Peyer's patch (tissue), 4 donors: ENCODE measurements around the gene CZIB.

Experiments
- POLR2A ChIP-seq, 2 donors: fragments of 450-650 bp; IDR thresholded peaks; one replicate each; pipeline ENCODE4 v1.5.1; 2017; ENCODE audit warnings: antibody characterized with exemption in 2 of 2, mild to moderate bottlenecking in 2 of 2, moderate library complexity in 2 of 2
- TF ChIP-seq, protein P1 (sequence below), 6 experiments: fragments of 450-650 bp in 4 of 6; fragments of 200-600 bp in 2 of 6; sonication (generic) in 1 of 6; IDR thresholded peaks; one replicate each; pipeline ENCODE4 v1.5.1; 2017 to 2019; ENCODE audit warnings: antibody characterized with exemption in 6 of 6, mild to moderate bottlenecking in 3 of 6, moderate library complexity in 1 of 6

DNA sequence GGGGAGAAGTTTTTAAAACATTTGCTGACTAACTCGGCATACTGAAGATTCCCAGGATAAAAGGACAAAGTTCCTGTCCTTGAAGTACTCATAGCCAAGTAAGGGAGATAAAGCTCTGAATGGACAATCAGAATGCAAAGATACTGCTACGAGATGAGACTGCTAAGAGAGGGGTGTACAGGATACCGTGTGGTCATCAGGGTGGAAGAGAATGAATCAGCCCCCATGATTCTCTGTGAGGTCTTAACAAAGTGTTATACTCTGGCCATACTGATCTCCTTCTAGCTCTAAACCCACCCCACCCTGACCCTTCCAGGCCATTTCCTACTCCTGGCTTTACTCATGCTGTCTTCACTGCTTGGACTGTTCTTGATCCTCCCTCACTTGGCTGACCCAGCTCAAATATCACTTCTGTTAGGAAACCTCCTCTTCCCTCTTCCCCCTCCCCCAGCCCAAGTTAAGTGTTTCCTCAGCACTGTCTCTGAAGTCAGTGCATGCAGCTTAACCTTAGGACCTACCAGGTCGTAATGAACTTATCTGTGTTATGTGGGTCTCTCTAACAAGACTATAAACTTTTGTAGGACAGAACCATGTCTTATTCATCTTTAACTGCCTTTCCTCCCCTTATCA lies 33.7 kb upstream of the CZIB start:
- TF ChIP-seq, protein P1, sequence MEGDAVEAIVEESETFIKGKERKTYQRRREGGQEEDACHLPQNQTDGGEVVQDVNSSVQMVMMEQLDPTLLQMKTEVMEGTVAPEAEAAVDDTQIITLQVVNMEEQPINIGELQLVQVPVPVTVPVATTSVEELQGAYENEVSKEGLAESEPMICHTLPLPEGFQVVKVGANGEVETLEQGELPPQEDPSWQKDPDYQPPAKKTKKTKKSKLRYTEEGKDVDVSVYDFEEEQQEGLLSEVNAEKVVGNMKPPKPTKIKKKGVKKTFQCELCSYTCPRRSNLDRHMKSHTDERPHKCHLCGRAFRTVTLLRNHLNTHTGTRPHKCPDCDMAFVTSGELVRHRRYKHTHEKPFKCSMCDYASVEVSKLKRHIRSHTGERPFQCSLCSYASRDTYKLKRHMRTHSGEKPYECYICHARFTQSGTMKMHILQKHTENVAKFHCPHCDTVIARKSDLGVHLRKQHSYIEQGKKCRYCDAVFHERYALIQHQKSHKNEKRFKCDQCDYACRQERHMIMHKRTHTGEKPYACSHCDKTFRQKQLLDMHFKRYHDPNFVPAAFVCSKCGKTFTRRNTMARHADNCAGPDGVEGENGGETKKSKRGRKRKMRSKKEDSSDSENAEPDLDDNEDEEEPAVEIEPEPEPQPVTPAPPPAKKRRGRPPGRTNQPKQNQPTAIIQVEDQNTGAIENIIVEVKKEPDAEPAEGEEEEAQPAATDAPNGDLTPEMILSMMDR (IDR thresholded peaks at IDR 0.05), result no peak
- no peak for TF ChIP-seq POLR2A (IDR thresholded peaks at IDR 0.05)
